HG03103 (cell line): ENCODE measurements around the gene IFNL2.
"Not testable (repeated sequence)": the region's sequence is repeated elsewhere in the genome, so short reads cannot be mapped to it uniquely, and the experiment has no call there.

Experiments used
- ATAC-seq: cut with Tn5 transposase; IDR thresholded peaks from one replicate; pipeline ENCODE4 v1.9.1; 2021; ENCODE audit warnings: low read depth; ENCODE audit not compliant: unreplicated experiment

The IFNL2 gene

GRCh38 chr19:39296055-39296645 is 28.0 kb downstream of the IFNL2 start, which contains the start of gene IFNL1:
TSS of gene IFNL1 (plus strand) at chr19:39296407. CDS start at chr19:39296422, 15 bp downstream.
- no peak for ATAC-seq

DNA sequence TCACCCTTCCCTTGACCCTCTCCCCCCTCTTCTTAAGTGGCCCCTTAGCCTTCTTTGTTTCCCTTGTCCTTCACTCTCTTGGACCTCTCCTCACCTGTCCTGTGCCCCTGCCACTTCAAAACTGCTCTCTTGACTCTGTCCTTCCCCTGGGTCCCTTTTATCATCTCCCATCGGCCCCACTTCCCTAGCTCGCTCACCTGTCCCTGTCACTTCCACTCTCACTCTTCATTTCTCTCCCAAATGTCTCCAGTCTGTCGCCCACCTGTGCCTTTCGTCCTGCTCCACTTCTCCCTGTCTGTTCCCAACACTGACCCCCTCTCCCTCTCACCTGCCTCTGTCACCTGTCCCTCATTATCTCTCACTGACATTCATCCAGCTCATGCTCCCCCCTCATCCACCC is 28.7 kb downstream of the IFNL2 start:
- ATAC-seq: no peak

DNA sequence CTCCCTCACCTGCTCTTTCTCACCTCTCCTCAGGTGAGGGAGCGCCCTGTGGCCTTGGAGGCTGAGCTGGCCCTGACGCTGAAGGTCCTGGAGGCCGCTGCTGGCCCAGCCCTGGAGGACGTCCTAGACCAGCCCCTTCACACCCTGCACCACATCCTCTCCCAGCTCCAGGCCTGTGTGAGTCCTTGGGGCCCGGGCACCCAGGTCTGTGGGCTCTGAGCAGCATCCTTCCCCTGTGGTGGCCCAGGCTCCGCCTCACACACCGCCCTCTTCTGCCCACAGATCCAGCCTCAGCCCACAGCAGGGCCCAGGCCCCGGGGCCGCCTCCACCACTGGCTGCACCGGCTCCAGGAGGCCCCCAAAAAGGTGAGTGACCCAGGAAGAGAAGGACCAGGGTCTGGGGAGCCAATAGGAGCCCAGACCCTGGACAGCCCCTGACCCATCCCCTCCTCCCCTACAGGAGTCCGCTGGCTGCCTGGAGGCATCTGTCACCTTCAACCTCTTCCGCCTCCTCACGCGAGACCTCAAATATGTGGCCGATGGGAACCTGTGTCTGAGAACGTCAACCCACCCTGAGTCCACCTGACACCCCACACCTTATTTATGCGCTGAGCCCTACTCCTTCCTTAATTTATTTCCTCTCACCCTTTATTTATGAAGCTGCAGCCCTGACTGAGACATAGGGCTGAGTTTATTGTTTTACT is 29.9 kb downstream of the IFNL2 start:
- ATAC-seq: no peak

DNA sequence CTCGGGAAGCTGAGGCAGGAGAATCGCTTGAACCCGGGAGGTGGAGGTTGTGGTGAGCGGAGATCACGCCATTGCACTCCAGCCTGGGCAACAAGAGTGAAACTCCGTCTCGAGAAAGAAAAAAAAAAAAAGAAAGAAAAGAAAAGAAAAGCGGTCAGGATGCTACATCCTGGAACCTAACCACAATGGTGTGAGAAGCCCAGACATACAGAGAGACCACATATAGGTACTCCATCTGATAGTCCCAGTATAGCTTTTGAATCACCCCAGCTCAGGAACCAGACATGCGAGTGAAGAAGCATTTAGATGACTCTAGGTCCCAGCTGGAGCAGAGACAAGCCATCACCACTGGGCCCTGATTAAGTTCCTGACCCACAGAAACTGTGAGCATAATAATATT is 31.2 kb downstream of the IFNL2 start:
- ATAC-seq: no peak

- ATAC-seq: no peak
These were observed 31.6 kb downstream of the IFNL2 start for GRCh38 chr19:39299832-39300231.

DNA sequence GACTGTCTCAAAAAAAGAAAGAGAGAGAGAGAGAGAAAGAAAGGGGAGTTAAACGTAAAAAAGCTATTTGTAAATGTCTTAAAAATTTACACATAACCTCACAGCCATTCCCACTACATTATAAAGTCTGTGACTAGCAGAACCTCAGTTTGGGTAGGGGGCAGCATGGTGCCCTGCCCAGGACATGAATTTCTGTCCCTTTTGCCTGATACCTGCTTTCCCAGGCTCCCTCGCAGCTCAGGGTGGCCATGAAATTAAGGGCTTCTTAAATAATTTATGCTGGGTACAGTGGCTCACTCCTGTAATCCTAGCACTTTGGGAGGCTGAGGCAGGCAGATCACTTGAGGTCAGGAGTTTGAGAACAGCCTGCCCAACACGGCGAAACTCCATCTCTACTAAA is 32.8 kb downstream of the IFNL2 start:
- ATAC-seq: no peak

DNA sequence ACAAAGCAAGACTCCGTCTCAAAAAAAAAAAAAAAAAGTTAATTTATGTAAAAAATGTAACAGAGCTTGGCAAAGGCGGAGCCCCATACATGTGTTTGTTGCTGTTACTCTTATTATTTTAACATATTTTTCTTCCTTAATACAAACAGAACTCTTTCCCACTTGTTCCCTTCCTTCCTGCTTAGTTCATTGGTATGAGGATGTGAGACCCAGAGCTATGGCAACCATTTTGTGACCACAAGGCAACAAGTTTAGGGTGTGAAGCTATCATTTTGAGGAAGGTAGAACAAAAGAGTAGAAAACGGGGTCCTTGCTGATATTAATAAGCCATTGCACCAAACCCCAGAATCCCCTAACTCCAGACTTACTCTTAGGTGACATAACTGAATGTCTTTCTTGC is 33.4 kb downstream of the IFNL2 start:
- no peak for ATAC-seq

GRCh38 chr19:39303373-39304184 is 35.4 kb downstream of the IFNL2 start:
- ATAC-seq: no peak

DNA sequence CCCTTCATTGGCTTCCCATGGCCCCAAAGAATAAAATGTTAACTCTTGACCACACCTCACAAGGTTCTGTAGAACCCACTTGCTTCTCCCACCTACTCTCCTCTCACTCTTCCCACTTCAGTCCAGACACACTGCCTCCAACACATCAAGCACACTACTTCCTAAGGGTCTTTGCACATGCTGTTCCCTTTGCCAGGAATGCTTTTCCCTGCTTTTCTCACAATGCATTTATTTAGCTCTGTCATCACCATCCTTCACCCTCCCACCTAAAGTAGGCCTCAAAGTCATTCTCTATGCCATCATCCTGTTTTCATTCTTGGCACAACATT is 36.0 kb downstream of the IFNL2 start:
- no peak for ATAC-seq

- ATAC-seq: no peak
These were observed 36.7 kb downstream of the IFNL2 start for GRCh38 chr19:39304701-39305571.

DNA sequence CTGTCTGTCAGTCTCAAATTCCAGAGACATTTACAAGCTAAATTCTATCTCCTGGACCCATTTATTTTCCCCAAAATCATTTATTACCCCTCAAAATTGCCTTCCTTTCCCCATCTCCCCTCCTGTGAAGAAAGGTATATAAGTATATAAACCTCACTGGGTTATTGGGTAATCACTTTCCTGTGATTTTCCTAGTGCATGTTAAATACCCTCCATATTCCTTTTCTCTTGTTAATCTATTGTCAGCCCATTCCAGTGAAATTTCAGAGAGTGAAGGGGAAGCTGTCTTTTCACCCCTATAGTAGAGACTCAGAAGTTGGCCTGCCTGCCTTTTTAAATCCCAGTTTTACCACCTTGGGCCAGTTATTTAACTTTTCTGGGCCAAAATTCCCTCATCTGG is 37.9 kb downstream of the IFNL2 start:
- no peak for ATAC-seq

DNA sequence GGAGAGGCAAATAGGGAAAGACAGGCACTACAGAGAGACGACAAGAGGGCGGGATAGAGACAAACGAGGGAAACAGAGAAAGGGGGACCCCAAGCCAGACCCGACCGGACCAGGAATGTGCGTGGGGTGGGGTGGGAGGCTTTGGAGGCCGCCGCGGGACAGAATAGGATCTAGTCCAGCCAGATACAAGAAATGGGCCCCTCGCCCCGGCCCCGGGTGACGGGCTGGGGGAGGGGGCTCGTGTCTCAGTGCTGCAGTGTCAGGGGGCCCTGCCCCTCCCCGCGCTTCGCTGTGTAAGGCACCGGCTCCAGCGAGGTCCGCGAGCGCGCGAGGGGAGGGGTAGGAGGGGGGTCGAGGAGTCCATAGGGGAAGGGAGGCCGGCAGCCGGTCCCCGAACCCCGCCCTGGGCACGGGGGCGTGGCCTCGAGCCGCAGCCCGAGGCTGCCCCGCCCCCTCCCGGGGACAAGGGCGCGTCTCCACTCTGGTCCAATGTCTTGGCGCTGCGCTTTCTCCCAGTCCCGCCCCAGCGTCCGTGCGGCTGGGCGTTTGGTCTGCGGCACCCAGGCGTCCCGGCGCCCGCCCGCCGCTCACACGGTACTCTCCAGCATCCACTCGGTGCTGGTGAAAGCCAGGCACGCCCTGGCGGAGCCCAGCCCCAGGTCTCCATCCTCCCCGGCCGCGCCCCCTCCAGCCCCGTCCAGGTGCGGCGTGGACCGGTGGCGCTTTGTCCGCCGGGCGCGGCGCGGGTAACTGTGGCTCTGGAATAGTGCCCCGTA is 39.0 kb downstream of the IFNL2 start:
- no peak for ATAC-seq

- no peak for ATAC-seq
These were observed 39.8 kb downstream of the IFNL2 start for GRCh38 chr19:39307822-39308530.

DNA sequence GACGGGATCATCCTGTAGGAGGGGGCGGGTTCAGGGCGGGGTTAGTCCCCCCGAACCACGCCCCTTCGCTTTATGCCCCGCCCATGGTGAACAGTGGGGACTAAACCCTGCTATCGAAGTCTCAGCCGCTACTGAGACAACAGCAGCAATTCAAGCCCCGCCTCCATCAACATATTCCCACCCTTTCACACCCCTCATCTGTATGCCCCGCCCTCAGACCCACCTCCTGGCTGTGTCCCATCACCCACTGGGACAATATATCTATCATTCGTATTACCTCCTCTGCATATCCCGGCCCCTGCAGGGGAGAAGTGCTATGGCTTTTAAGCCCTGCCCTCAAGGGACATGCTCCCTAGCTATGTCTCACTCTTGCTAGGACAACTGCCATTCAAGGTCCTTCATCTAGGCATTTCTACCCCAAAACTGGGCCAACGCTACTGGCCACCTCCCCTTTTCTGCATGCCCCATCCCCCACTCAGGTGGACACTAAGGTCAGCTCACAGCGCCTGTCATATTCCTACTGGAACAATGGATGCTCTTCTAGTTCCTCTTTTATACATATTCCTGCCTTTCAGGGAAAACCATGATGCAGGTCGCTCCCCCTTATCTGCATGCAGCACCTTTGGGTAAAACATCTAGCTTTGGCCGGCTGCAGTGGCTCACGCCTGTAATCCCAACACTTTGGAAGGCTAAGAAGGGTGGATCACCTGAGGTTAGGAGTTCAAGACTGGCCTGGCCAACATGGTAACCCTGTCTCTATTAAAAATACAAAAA is 40.5 kb downstream of the IFNL2 start:
- ATAC-seq: no peak

DNA sequence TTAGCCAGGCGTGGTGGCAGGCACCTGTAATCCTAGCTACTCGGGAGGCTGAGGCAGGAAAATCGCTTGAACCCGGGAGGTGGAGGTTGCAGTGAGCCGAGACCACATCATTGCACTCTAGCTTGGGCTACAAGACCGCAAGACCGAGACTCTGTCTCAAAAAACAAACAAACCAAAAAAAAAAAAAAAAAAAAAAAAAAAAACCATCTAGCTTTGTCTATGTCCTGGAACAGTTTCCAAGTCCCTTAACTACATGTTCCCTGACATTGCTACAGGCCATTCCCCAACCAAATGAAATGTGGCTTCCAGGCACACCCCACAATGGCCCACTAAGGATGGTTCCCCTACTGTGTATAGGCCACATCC is 41.1 kb downstream of the IFNL2 start:
- not testable (repeated sequence) for ATAC-seq

DNA sequence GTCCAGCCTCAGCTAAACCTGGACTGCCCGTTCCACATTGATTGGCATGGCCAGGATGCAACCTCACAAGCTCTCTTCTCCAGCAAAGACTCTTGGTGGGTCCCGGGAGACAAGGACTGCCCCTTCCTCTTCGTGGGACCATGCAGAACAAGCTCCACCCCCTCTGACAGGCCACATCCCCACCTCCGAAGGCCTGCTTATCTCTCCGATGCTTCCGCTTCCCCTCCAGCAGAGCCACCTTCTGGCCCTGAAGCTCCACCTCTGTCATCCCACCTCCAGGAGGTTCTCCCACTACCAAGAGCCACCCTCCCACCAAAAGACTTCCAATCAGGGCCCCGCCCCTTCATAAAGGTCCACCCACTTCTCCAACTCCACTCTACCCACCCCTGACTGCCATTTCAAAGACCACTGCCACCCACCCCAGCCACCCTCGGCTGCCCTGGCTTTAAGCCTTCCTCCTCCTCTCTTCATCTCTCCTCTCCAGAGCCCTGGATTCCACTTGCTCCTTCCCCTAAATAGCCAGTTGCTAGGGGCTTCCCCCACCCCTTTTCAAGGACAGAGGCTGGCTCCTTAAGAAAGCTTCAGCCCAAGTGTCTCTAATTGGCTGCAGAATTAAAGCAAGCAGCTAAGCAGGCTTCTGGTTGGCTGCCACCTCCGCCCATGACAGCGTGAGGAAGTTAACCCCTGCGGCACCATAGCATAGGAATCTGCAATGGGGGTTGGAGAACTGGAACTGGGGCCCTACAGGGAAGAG is 42.5 kb downstream of the IFNL2 start:
- no peak for ATAC-seq

- ATAC-seq: no peak
These were observed 46.0 kb downstream of the IFNL2 start for GRCh38 chr19:39314016-39314728.
